H1 (cell line): Measurements from ENCODE around the gene CAD. TPM values are rescaled to one million over a fixed set of nuclear protein-coding genes. Genes with fewer than 3 reads are reported as not detected.

Experiments
- CTCF ChIA-PET: fragments of 300-600 bp; sonication (Branson Sonifier 250); formaldehyde crosslinking; loops from one replicate; lab custom pipeline; 2021; ENCODE audit not compliant: partially characterized antibody; lab: Charles Lee
- POLR2A ChIA-PET: fragments of 300-600 bp; sonication (Branson Sonifier 250); formaldehyde crosslinking; loops from one replicate; lab custom pipeline; 2021; ENCODE audit warnings: inconsistent platforms; ENCODE audit not compliant: partially characterized antibody; lab: Charles Lee
- DNase-seq, 2 experiments: peaks; one replicate each; pipeline versions ENCODE4 v3.0.0 to v3.0.0-alpha.2; 2010 to 2022; ENCODE audit warnings: low spot score in 2 of 2, low read depth in 1 of 2, mixed read lengths in 1 of 2
- FAIRE-seq: peaks from 2 replicates; lab custom pipeline; 2011; peaks lifted over from hg19 to GRCh38; lab: Jason Lieb, UNC
- H2AFZ ChIP-seq: 2 replicates; pipeline ENCODE4 v1.8.1; 2012; ENCODE audit warnings: low read length, inconsistent platforms
- H2AK5ac ChIP-seq: 2 replicates; pipeline ENCODE4 v1.6.1; 2013; ENCODE audit warnings: low read depth, low read length
- H2BK120ac ChIP-seq: replicated peaks from 2 replicates; pipeline ENCODE3; 2013; ENCODE audit warnings: low read depth, low read length, inconsistent platforms
- H2BK12ac ChIP-seq: 2 replicates; pipeline ENCODE4 v1.6.1; 2013; ENCODE audit warnings: low read depth, low read length
- H2BK15ac ChIP-seq: 2 replicates; pipeline ENCODE4 v1.6.1; 2013; ENCODE audit warnings: low read length
- H2BK20ac ChIP-seq: 2 replicates; pipeline ENCODE4 v1.6.1; 2013; ENCODE audit warnings: low read length
- H2BK5ac ChIP-seq: 2 replicates; pipeline ENCODE4 v1.6.1; 2013; ENCODE audit warnings: low read depth, low read length
- H3K14ac ChIP-seq: 2 replicates; pipeline ENCODE4 v1.6.1; 2013; ENCODE audit warnings: inconsistent platforms; ENCODE audit not compliant: insufficient read length
- H3K18ac ChIP-seq: 2 replicates; pipeline ENCODE4 v1.6.1; 2013; ENCODE audit warnings: low read length; ENCODE audit errors: extremely low read depth
- H3K23ac ChIP-seq: 2 replicates; pipeline ENCODE4 v1.6.1; 2013; ENCODE audit warnings: inconsistent platforms; ENCODE audit not compliant: insufficient read length
- H3K23me2 ChIP-seq: 2 replicates; pipeline ENCODE4 v1.6.1; 2013; ENCODE audit warnings: low read depth, low read length
- H3K27ac ChIP-seq: 2 replicates; pipeline ENCODE4 v1.6.1; 2011; ENCODE audit warnings: low read depth, low read length, inconsistent platforms
- H3K27me3 ChIP-seq, 4 experiments: replicated peaks in 1 of 4; 1 replicate in 1 of 4; 2 replicates in 3 of 4; pipeline versions ENCODE4 v1.6.1 to v1.8.1; 2011 to 2013; ENCODE audit warnings: low read length in 3 of 4, mild to moderate bottlenecking in 3 of 4, inconsistent platforms in 2 of 4, mixed read lengths in 2 of 4, moderate library complexity in 1 of 4; ENCODE audit not compliant: control insufficient read depth in 3 of 4, insufficient read depth in 3 of 4; ENCODE audit errors: extremely low read depth in 1 of 4
- H3K36me3 ChIP-seq, 4 experiments: 2 replicates each; pipeline versions ENCODE4 v1.6.1 to v1.8.1; 2011 to 2013; ENCODE audit warnings: mild to moderate bottlenecking in 4 of 4, low read length in 3 of 4, moderate library complexity in 2 of 4, control low read depth in 1 of 4, inconsistent platforms in 1 of 4; ENCODE audit not compliant: insufficient read depth in 4 of 4, control insufficient read depth in 2 of 4
- H3K4ac ChIP-seq: replicated peaks from 2 replicates; pipeline ENCODE3; 2013; ENCODE audit warnings: low read length, low read depth, mixed read lengths, inconsistent platforms; ENCODE audit not compliant: insufficient read length
- H3K4me1 ChIP-seq, 4 experiments: replicated peaks in 1 of 4; 1 replicate in 1 of 4; 2 replicates in 3 of 4; pipeline versions ENCODE4 v1.6.1 to v1.8.1; 2011 to 2013; ENCODE audit warnings: low read length in 3 of 4, inconsistent platforms in 2 of 4, mixed read lengths in 1 of 4; ENCODE audit not compliant: insufficient read depth in 4 of 4, control insufficient read depth in 3 of 4
- H3K4me2 ChIP-seq, 2 experiments: 2 replicates each; pipeline versions ENCODE4 v1.6.1 to v1.8.1; 2011 to 2013; ENCODE audit warnings: low read depth in 2 of 2, low read length in 2 of 2, control low read depth in 1 of 2, inconsistent platforms in 1 of 2, mild to moderate bottlenecking in 1 of 2; ENCODE audit not compliant: insufficient read depth in 1 of 2
- H3K4me3 ChIP-seq, 4 experiments: fragments of 200-600, 300-600 bp in 1 of 4; sonication (generic), shearing (Covaris generic), sonication (Bioruptor Twin) in 1 of 4; 2 replicates each; pipeline versions ENCODE4 v1.5.1 to v1.8.1; 2011 to 2016; ENCODE audit warnings: low read length in 4 of 4, low read depth in 3 of 4, control low read depth in 2 of 4, inconsistent platforms in 2 of 4, mild to moderate bottlenecking in 2 of 4, mixed read lengths in 1 of 4, moderate library complexity in 1 of 4; ENCODE audit not compliant: insufficient read depth in 2 of 4; ENCODE audit errors: extremely low read depth in 1 of 4
- H3K56ac ChIP-seq: replicated peaks from 2 replicates; pipeline ENCODE3; 2013; ENCODE audit warnings: low read depth, mild to moderate bottlenecking, mixed read lengths, low read length, inconsistent platforms; ENCODE audit not compliant: insufficient read length
- H3K79me1 ChIP-seq: 2 replicates; pipeline ENCODE4 v1.6.1; 2013; ENCODE audit warnings: low read depth, low read length, control low read depth
- H3K79me2 ChIP-seq, 2 experiments: 2 replicates each; pipeline versions ENCODE4 v1.6.1 to v1.8.1; 2012 to 2013; ENCODE audit warnings: low read length in 2 of 2, mild to moderate bottlenecking in 2 of 2, inconsistent platforms in 1 of 2; ENCODE audit not compliant: insufficient read depth in 2 of 2, control insufficient read depth in 1 of 2
- H3K9ac ChIP-seq, 4 experiments: replicated peaks in 1 of 4; 1 replicate in 1 of 4; 2 replicates in 3 of 4; pipeline versions ENCODE4 v1.6.1 to v1.8.1; 2011 to 2013; ENCODE audit warnings: low read depth in 3 of 4, low read length in 3 of 4, control low read depth in 2 of 4, mild to moderate bottlenecking in 2 of 4, moderate library complexity in 2 of 4, inconsistent platforms in 1 of 4; ENCODE audit errors: extremely low read depth in 1 of 4
- H3K9me3 ChIP-seq, 2 experiments: 2 replicates each; pipeline versions ENCODE4 v1.6.1 to v1.8.1; 2012 to 2013; ENCODE audit warnings: mild to moderate bottlenecking in 2 of 2, moderate library complexity in 2 of 2, control low read depth in 1 of 2, inconsistent platforms in 1 of 2, low read depth in 1 of 2, low read length in 1 of 2, mixed read lengths in 1 of 2; ENCODE audit not compliant: insufficient read depth in 2 of 2
- H4K20me1 ChIP-seq, 2 experiments: replicated peaks in 1 of 2; 2 replicates each; pipeline versions ENCODE3 to v1.8.1; 2011 to 2013; ENCODE audit warnings: inconsistent platforms in 2 of 2, low read length in 2 of 2, mild to moderate bottlenecking in 1 of 2; ENCODE audit not compliant: insufficient read depth in 2 of 2, control insufficient read depth in 1 of 2
- H4K5ac ChIP-seq: 2 replicates; pipeline ENCODE4 v1.6.1; 2013; ENCODE audit warnings: low read length, low read depth, mixed read lengths, inconsistent platforms; ENCODE audit not compliant: insufficient read length
- H4K8ac ChIP-seq: 2 replicates; pipeline ENCODE4 v1.8.0; 2013; ENCODE audit warnings: mild to moderate bottlenecking, moderate library complexity, low read length, inconsistent platforms; ENCODE audit not compliant: insufficient read depth; ENCODE audit errors: extremely low read depth
- H4K91ac ChIP-seq: replicated peaks from 2 replicates; pipeline ENCODE3; 2013; ENCODE audit warnings: low read length, mixed read lengths, inconsistent platforms; ENCODE audit not compliant: insufficient read length
- EZH2 ChIP-seq: fragments of 200-600 bp; sonication (generic); IDR thresholded peaks from 2 replicates; pipeline ENCODE4 v1.7.1; 2012; ENCODE audit warnings: low read depth, mild to moderate bottlenecking, moderate library complexity, low read length, inconsistent platforms; ENCODE audit not compliant: severe bottlenecking
- SAP30 ChIP-seq: fragments of 300-600 bp; sonication (generic); IDR thresholded peaks from 2 replicates; pipeline ENCODE4 v1.7.1; 2012; ENCODE audit warnings: low read length, moderate library complexity, mild to moderate bottlenecking, inconsistent platforms; ENCODE audit not compliant: insufficient read depth, insufficient replicate concordance
- SIN3A ChIP-seq, 2 experiments: IDR thresholded peaks in 1 of 2; conservative IDR thresholded peaks in 1 of 2; 2 replicates each; pipeline ENCODE4 v1.6.1; 2011 to 2012; ENCODE audit warnings: low read length in 2 of 2, improper control_type of control experiment in 1 of 2, low read depth in 1 of 2, mild to moderate bottlenecking in 1 of 2
- SUZ12 ChIP-seq: fragments of 200-600 bp; sonication (generic); IDR thresholded peaks from 2 replicates; pipeline ENCODE4 v1.6.1; 2012; ENCODE audit warnings: mild to moderate bottlenecking, inconsistent platforms, low read length, moderate library complexity, mixed read lengths
- TAF7 ChIP-seq: optimal IDR thresholded peaks from 2 replicates; pipeline ENCODE3; 2011; ENCODE audit warnings: low read depth, mild to moderate bottlenecking, inconsistent platforms, low read length, moderate library complexity, borderline replicate concordance
- WGBS, 2 experiments: shearing (Covaris generic) in 1 of 2; methylation state at CpG; one replicate each; pipeline versions ENCODE4 v1.1.6 to v1.1.7; 2013 to 2015; ENCODE audit warnings: low lambda C conversion rate in 2 of 2, mixed read lengths in 2 of 2, inconsistent platforms in 1 of 2, low coverage in 1 of 2, missing lambda C conversion rate in 1 of 2; ENCODE audit not compliant: insufficient replicate concordance in 2 of 2, insufficient coverage in 1 of 2, insufficient read length in 1 of 2; ENCODE audit errors: extremely low coverage in 1 of 2, missing lambda C conversion rate in 1 of 2; 5-methylcytosine and 5-hydroxymethylcytosine counted together
- polyA plus RNA-seq, 7 experiments: library from polyadenylated mRNA; depleted of rRNA in 3 of 7; stranded (reverse) in 5 of 7; unstranded in 2 of 7; fragments of >200 nt in 5 of 7; fragments of 200-250 nt in 2 of 7; gene quantifications; 1 replicate in 5 of 7; 2 replicates in 1 of 7; 4 replicates in 1 of 7; pipeline versions ENCODE4 v1.2.1 to v1.2.3, GENCODE V29; 2011 to 2013; ENCODE audit warnings: missing spikeins in 2 of 7, mixed read lengths in 2 of 7
- total RNA-seq: library from RNA; stranded (reverse); fragmentation: NEBNext Ultra II Directional; extraction: Animal tissue kit (Norgen Biotek cat#: 25700); gene quantifications from 2 replicates; pipeline ENCODE4 v1.2.1, GENCODE V29; 2021

CAD gene
- total and polyA plus RNA-seq, 2 of the 8 experiments (the other 6 are each of a cell fraction or from before 2014, with no cell fraction given), result 130 to 146 TPM

DNA sequence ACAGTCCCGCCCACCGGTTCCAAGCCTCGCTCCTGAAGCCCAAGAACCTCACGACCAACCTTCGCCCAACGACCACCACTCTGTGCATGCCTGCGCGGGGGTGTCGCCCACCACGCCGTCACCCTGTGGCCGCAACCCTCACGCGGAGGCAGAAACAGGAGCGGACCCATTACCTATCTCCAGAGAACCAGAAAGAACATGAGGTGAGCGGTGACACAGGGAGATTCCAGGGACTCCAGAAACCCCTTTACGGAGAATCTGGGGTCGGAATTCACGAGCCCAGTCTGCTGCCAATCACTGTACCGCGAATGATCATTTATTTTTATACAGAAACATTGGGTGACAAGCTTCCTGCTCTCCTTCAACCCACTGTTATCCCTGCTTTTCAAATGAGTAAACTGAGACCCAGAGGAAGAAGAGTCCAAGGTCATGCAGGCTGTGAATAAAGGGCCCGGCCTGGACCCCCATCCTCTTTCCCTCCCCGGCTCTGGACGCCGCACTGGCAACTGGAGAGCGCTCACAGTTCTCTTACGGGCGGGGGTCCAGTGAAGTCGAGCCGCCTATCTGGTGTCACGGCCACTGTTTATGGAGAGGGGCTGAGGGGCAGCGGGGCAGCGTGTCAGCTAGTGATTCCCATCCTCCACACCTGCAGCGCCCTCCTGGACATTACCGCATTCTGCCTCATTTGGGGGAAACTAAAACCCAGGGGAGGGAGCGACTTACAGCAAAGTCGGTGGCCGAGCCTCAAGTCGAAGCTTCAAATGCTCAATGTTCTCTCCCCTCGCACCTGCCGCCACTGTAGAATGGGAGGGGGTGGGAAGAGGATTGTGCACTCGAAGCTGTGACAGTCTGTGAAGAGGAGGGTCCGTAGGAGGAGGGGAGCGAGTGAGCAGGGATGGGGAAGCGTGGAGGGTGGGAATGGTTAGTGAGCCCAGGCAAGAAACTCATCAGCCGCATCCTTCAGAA lies 46.4 kb downstream of the CAD start:
- H3K4me2 ChIP-seq, result peak overlapping the region; percentile 88 to 99
- no peak overlapping the region for H2BK120ac ChIP-seq
- H4K5ac ChIP-seq, result peak overlapping the region; percentile 44
- peaks cover 39 to 73% (median 61%) of the 10 kb centered on the region in 4 experiments for H3K27me3 ChIP-seq
- peak overlapping the region; percentile 70 for H3K4ac ChIP-seq
- no peak overlapping the region; the same call in none of the 2 replicates for H4K8ac ChIP-seq
- no peak overlapping the region for H3K9ac ChIP-seq
- H2BK20ac ChIP-seq, result no peak overlapping the region
- H2AFZ ChIP-seq, result peak overlapping the region; percentile 56; the same call in 1 of the 2 replicates
- no peaks in the 10 kb centered on the region for H3K79me1 ChIP-seq
- peak overlapping the region; percentile 60 to 85 (median 63) for H3K4me3 ChIP-seq
- no peaks in the 10 kb centered on the region for H3K9me3 ChIP-seq
- H3K23ac ChIP-seq, result no peak overlapping the region
- H3K18ac ChIP-seq, result peak overlapping the region; percentile 78
- CTCF ChIA-PET, result interaction anchor here (0.7 to 14.1 kb wide), 17 partner anchors 10 to 184 kb away, joined by 3 to 288 read pairs (median 6); partner anchors contain the start of genes DNAJC5G, EIF2B4, PREB and SNX17
- no peaks in the 10 kb centered on the region for H3K36me3 ChIP-seq
- no peak overlapping the region for H3K14ac ChIP-seq
- no peak for FAIRE-seq
- peak overlapping the region; percentile 68; the same call in 1 of the 2 replicates for H2BK12ac ChIP-seq
- no peak overlapping the region; the same call in 1 of the 2 replicates for H2BK5ac ChIP-seq
- no peak overlapping the region for H3K27ac ChIP-seq
- no peak overlapping the region for H3K56ac ChIP-seq
- H2BK15ac ChIP-seq, result peak overlapping the region; percentile 75; the same call in 1 of the 2 replicates
- H4K91ac ChIP-seq, result peak overlapping the region; percentile 14
- WGBS, 2 experiments, result 3% methylated on average over 46 of the region's 46 CpGs; no CpG with 5 or more reads in 1 of the 2 experiments
- peaks cover 0 to 8% of the 10 kb centered on the region in 2 experiments for H4K20me1 ChIP-seq
- TF ChIP-seq EZH2, result peak; percentile 88
- TF ChIP-seq SAP30, result peak; percentile 53
- peak; percentile 89 for TF ChIP-seq SUZ12
- no peak for TF ChIP-seq TAF7
- TF ChIP-seq SIN3A (conservative IDR thresholded peaks at IDR 0.05 in 1 of 2, IDR thresholded peaks at IDR 0.05 in 1 of 2; ENCODE audit: low read depth in 1 of 2, low read length in 2 of 2), result peak in 1 of 2 experiments; percentile 59; a peak in 1 of 4 replicates
- TF ChIP-seq, all 59 proteins: peak for 4
- Histone ChIP-seq H3K23me2 (peaks cover 19% of the 10 kb centered on the region; the same call in 1 of the 2 replicates), H2AK5ac (no peak overlapping the region), H3K4me1 (peaks cover 3 to 19% (median 14%) of the 10 kb centered on the region in 4 experiments), H3K79me2 (peaks cover 0 to 2% of the 10 kb centered on the region in 2 experiments; a peak in 1 of 4 replicates)
- POLR2A ChIA-PET, result interaction anchor here (0.9 to 8.2 kb wide), 10 partner anchors 8 to 52 kb away, joined by 3 to 71 read pairs (median 5); partner anchors contain the start of genes ATRAID, CAD, DNAJC5G and SLC5A6
- DNase-seq, result peak in 1 of 2 experiments; percentile 71
